T-helper 1 cell (primary cell): ENCODE measurements around the gene EFCAB6.

Experiments
- DNase-seq, 5 donors: peaks; one replicate each; pipeline ENCODE4 v3.0.0-alpha.2; 2012 to 2020

EFCAB6 gene

GRCh38 chr22:43745411-43745770, 66.7 kb downstream of the EFCAB6 start:
- DNase-seq: no peak

- no peak for DNase-seq
Observed at GRCh38 chr22:43744700-43745410, 67.2 kb downstream of the EFCAB6 start.

GRCh38 chr22:43743929-43744643, 68.0 kb downstream of the EFCAB6 start:
- DNase-seq: no peak

GRCh38 chr22:43743131-43743530, 69.0 kb downstream of the EFCAB6 start:
- DNase-seq: no peak

GRCh38 chr22:43742154-43742950, 69.8 kb downstream of the EFCAB6 start:
- DNase-seq: no peak

GRCh38 chr22:43740587-43741270, 71.4 kb downstream of the EFCAB6 start:
- DNase-seq: no peak

- DNase-seq: no peak
Observed at GRCh38 chr22:43739851-43740379, 72.2 kb downstream of the EFCAB6 start.

- DNase-seq: no peak
Observed at GRCh38 chr22:43737150-43737828, 74.8 kb downstream of the EFCAB6 start.

- DNase-seq: no peak
Observed at GRCh38 chr22:43736651-43737050, 75.5 kb downstream of the EFCAB6 start.

GRCh38 chr22:43734370-43735150, 77.5 kb downstream of the EFCAB6 start:
- DNase-seq: no peak

GRCh38 chr22:43733138-43733537, 79.0 kb downstream of the EFCAB6 start:
- DNase-seq: no peak

- DNase-seq: no peak
Observed at GRCh38 chr22:43731988-43732387, 80.1 kb downstream of the EFCAB6 start.

- no peak for DNase-seq
Observed at GRCh38 chr22:43726964-43727543, 85.1 kb downstream of the EFCAB6 start.

GRCh38 chr22:43726322-43726721, 85.8 kb downstream of the EFCAB6 start:
- no peak for DNase-seq

- DNase-seq: no peak
Observed at GRCh38 chr22:43723816-43724215, 88.3 kb downstream of the EFCAB6 start.

GRCh38 chr22:43722444-43722843, 89.7 kb downstream of the EFCAB6 start:
- no peak for DNase-seq

GRCh38 chr22:43720716-43721115, 91.4 kb downstream of the EFCAB6 start:
- no peak for DNase-seq

- DNase-seq: no peak
Observed at GRCh38 chr22:43714104-43714503, 98.0 kb downstream of the EFCAB6 start.

GRCh38 chr22:43711681-43712080, 100.4 kb downstream of the EFCAB6 start:
- DNase-seq: no peak

- no peak for DNase-seq
Observed at GRCh38 chr22:43707648-43708047, 104.5 kb downstream of the EFCAB6 start.
